Stimulated activated CD8-positive, alpha-beta memory T cell treated with anti-CD3 and anti-CD28 coated beads, Interleukin-12 subunit alpha, Interleukin-12 subunit beta, amount 100 ng/mL, for 1 hour (primary cell): ENCODE results near the gene PXMP2.

ENCODE experiments used
- DNase-seq: peaks from one replicate; pipeline ENCODE4 v3.0.0-alpha.2; 2020; ENCODE audit warnings: low read depth

The PXMP2 gene

DNA sequence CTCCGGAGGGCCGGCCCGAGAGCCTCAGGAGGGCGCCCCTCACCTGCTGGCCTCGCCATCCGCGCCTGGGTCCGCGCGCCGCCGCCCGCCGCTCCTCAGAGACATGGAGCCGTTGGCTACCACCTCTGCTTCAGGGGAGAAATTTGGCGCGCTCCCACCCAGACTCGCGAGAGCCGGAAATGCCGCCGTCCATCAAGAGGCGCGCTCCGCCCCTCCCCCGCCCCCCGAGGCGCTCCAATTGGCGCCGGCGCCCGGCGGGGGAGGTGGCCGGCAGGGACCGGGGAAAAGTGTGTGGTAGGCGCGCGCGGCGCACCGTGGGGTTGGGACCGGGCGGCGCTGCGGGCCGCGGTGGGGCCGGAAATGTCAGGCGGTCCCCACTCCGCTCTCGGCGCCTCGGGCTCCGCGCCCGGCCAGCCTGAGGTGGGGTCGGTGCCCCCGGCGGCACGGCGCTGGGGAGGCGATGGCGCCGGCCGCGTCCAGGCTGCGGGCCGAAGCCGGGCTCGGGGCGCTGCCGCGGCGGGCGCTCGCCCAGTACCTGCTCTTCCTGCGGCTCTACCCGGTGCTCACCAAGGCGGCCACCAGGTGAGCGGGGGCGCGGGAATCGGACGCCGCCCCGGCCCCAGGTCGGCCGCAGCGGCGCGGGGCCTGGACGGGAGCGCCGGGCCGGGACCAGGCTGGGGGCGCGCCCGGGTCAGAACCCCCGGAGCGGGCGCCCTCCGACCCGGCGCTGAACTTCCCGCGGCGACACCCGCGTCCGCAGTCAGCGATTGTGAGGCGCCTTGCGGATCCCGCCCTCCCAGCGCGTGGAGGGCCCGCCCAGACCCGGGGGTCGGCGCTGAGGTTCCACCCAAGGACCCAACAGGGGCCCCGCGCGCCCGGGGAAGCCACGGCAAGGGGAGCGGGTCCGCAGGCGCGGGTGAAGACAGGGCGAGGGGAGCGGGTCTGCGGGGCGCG lies at the start of gene PXMP2, which contains the start of gene POLE:
TSS of gene PXMP2 (plus strand) at position 377 of the 954 bp plus-strand sequence. CDS start at position 461, 84 bp downstream.
TSS of gene POLE (minus strand) at position 132 of the 954 bp plus-strand sequence. CDS start at position 105, 27 bp downstream.
- DNase-seq = peak; percentile 89

DNA sequence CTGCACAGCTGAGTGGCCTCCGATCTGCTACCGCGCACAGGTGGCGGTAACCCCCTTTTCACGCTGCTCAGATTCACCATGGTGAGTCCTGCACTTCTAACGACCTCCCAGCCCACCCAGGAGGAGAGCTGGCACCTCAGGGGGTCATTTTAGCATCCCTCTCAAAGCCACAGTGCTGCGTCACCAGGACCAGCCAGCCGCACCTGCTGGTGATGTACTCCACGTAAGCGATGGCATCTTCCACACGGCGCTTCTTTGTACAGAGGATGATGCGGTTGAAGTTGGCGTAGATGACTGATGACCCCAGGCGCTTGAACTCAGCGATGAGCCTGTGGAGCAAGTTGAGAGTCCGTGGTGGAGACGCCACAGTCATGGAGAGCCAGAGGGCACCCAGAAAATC lies 49.6 kb upstream of the PXMP2 start:
- DNase-seq = no peak

DNA sequence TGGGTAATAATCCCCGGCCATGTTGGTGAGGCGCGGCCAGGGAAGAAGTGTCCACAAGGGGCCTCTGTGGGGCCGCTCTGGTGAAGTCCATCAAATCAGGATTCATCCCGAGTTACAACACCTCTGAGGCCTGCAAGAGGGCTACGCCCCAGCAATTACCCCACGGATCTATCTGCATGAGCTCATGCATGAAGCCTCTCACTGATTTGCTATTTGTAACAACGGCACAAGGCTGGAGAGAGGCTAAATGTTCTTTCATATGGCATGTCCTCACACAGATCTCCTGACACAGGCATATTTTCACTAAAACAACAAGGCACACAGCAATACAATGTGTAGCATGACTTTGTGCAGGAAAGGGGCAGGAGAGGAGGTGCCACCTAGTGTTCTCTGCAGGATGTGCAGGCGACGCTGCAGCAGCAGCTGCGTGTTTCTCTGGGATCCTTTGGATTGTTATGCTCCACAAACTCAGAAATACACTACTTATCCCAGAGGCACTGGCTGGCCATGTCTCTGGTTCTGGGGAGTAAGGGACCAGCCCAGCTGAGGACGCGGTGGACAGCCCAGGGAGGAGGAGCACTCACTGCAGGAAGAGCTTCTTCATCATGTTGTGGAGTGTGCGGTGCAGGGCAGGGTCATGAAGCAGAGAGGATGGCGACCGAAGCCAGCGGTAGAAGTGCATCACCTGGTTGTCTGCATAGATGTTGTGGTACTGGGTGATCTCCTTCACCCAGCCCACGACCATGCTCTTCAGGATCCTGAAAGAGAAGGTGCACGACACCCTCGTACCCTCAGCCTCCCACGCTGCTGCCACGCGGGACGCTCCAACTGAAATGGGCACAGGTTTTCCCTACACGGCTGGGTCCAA lies 48.6 kb upstream of the PXMP2 start:
- no peak for DNase-seq

DNA sequence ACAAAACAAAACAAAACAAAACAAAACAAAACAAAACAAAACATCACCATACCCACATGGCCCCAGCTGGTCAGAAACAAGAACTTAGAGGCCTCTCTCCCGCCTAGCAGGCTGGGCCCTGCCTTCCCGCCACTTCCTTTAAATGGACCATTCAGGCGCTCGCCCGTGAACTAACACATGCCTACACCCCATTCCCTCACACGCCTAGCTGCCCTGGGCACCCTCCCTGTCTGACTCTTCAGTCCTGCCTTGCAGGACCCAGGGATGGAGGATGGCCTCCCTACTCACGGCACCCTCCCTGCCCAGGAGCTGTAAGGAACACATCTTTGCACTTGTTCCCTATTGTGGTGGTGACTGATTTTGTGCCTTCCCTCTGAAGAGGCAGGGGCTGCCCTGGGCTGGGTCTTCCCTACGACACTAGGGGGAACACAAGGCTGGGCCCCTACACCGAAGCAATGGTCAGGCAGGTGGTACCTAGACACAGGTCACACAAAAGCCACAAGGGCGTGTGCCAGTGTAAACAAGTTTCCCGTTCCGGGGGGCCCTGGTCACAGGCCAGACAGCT lies 47.3 kb upstream of the PXMP2 start:
- no peak for DNase-seq

DNA sequence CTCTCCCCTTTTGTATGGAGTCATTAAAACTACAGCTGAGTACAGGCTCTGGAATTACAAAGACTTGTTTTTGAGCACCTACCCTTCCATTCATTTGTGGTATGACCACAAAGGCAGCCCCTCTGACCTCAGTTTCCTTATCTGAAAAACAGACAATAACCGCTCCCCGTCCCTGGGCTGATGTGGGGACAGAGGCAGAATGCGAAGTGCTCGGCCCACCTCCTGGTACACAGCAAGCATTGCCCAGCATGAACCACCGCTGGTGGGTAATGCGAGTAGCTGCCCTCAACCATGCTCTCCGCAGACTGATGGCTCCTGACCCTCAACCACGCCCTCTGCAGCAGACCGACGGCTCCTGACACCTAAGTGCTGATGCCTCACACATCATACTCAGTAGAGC lies 46.5 kb upstream of the PXMP2 start:
- DNase-seq = no peak

DNA sequence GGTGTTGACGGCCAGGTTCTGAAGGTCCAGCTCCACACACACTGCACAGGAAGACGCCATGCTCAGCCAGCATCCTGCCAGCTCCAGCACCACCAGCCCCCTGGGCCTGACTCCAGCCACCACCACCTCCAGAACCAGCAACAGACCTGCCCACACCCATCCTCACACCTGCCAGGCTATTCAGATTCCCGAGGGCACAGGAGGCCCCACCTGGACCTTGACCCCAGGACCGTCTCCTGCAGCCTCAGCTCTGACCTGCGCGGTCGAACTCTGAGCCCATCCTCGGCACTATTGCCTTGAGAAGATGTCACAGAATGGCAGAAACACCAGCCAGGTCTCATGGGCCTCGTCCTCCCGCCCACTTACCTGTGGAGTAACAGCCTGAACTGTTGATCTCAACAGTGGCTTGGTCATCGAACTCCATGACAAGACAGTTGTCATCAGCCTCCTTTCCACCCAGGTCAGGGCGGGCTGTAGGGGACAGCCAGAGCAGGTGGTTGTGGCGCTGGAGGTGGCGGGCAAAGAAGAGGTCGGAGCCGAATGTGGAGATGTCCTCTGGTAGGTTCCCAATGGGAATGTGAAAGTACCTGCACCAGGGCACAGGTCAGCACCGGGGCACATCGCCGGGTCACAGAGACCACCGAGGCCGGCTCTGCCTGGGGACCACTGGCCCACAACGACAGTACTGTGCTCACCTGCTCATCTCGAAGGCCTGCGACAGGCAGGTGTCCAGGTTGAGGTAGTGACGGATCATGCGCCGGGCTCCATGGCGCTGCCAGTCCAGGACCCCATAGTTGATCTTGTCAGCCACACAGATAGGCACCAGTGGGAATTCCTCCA lies 45.4 kb upstream of the PXMP2 start:
- no peak for DNase-seq

DNA sequence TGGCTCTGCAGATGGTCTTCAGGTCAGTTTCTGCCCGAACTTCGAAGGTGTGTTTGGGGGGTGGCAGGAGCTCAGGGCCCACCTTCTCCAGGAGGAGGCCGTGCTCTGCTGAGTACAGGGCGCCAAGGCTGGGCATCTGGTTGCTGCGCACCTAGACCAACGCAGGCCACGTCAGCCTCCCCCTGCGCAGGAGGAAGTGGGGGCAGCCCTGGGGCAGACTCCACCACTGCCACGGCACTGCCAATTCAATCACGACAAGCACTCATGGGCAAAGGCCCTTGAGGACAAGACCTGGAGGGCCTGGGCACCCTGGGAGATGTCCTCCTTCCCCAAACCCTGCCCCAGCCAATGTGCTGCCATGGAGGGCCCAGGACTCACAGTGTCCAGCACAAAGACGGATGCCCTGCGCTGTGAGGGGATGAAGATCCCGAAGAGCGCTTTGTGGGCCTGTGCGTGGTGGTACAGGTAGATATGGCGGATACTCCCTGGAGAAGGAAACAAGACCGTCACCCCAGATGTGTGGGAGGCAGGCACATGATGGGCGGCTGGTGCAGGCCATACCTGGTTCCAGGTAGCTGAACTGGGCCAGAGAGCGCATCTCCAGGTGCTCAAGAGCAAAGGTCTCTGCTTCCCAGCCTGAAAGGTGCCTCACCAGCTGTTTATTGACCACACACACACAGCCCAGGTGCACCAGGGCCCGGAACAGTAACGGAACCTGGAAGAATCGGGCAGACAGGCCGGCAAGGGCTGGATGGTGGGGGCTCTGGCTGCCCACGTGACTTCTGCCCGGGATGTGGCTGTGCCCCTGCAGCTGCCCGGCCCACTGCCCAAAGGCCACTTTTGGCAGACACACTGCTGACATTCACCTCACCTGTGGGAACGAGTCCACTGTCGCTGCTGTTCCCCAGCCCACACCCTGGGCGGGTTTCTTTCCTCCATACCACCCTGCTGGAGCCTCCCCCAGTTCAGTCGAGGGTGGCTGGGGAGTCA lies 44.2 kb upstream of the PXMP2 start:
- no peak for DNase-seq

DNA sequence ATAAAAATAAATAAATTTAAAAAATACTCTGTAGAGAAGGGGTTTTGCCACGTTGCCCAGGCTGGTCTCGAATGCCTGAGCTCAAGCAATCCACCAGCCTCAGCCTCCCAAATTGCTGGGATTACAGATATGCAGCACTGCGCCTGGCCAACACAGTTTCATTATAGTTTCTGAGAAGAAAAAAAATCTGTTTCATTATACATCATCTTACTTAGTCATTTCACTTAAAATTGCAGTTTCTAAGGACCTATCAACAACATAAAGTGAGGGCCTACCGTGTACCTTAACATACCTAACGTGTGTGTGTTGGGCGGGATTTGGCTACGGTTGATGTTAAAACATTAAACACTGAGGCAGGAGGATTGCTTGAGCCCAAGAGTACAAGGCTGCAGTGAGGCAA lies 40.5 kb upstream of the PXMP2 start:
- no peak for DNase-seq

DNA sequence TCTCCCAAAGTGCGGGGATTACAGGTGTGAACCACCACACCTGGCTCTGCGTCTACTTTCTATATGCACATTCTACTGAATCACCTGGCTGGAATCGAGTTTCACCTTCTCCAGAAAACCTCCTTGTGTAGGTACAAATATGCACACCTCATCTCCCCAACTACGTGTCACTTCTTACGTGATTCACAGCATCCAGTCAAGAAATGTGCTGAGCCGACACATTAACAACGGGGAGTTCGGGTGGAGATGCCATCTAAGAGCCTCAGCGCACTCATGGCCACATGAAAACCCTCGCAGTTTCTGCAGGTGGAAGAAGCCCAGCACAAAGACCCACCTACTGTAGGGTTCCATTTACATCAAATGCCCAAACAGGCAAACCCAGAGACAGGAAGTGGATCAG lies 39.5 kb upstream of the PXMP2 start:
- no peak for DNase-seq

DNA sequence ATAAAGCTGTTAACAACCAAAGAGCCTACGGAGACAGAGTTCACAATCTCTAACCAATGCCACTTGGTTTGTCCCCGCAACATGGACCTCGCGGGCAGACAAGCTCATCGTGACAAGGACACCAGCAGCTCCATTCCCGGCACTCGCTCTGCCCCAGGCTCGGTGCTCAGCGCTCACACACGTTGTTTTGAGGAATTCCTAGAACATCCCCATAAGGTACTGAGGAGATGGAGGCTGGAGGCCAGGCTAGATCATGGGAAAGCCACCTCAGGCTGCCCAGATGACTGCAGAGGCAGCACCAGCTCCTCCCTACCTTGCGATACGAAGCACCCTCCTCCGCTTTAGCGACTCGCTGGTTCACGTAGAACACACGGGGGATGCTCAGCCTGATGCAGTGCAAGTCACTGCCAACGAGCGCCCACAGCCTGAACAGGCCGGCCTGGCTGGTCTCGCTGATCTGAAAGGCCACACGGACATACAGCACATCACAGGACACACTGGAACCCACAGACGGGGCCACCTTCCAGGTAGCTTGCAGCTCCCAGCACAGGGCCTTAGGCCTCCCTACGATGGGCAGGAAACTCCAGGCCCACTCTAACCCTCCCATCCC lies 38.7 kb upstream of the PXMP2 start:
- no peak for DNase-seq

DNA sequence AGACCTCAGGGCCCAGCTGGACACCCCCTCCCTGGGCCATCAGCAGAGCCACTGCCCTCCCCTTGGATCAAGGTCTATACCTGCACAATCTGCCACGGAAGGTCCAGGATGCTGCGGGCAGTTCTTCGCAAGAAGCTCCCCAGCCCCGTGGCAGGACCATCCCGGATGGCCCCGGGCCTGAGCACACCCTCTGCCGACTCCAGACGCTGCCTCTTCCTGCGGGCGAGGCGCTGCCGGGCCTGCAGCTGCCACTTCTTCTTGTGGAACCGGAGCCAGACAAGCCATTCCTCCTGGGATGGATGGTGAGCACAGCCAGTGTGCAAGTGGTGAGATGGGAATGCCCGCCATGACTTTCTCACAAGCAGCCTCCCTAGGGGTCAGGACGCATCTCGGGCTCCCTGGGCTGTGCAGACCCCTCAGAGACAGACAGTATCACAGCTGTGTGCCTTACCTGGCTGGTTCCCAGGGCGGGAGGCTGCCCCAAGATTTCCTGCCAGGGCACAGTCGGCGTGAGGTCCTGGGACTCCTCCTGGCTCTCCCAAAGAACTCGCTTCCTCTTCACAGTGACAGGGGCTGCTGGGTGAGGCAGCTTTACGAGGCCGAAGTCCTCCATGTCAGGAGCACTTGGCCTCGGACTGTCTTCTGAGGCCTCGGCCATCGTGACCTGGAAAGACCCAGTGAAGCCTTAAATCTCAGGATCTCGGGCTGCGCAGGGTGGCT lies 38.0 kb upstream of the PXMP2 start:
- DNase-seq = no peak

DNA sequence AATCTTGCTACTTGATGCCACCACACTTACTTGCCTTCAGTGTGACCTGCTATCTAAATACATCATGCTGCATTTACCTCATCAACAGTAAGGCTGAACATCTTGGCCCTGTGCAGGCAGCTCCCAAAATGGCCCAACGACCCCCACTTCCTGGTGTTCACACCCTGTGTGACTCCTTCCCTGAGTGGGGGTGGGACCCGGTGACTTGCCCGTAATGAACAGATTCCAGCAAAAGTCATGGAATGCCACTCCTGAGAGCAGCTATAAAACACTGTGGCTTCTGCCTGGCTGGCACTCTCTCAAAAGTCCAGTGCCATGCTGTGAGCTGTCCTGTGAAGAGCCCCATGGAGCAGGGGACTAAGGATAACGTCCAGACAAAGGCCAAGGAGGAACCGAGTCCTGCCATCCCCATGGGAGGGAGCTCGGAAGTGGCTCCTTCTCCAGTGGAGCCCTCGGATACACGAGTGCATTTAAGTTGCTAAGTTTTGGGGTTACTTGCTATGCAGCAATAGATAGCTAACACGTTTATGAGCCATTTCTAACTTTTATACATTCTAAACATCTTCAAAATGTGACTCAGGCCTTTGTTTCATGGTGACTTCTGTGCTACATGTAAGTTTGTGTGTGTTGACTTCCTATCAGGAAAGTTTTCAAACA lies 35.8 kb upstream of the PXMP2 start:
- no peak for DNase-seq

DNA sequence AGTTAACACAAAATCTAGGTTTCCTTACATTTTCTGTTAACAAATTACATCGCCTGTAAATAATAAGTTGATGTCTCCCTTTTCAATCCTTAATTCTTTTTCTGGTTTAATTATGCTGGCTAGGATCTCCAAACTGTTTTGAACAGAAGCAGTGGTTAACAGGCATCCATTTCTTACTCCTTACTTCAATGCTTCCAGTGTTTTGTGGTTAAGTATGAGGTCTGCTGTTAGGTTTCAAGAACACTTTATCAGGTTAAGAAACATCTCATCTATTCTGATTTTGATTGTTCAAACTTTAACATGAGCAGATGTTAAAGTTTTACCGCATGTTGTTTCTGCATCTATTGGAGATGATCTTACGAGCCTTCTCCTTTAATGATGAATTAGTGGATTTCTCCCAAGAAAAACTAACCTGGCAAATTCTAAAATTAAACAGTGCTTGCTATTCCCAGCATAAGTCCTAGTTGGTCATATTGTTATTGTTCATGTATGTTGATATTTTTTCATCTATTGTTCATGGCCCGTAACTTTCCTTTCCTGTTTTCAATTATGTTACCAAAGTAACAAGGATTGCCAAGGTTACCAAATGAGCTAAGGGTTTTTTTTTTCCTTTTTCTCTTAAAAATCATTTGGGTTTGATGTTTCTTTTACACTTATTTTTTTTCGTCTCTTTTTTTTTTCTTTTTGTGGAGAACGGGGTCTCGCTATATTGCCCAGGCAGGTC lies 33.7 kb upstream of the PXMP2 start:
- DNase-seq = no peak

DNA sequence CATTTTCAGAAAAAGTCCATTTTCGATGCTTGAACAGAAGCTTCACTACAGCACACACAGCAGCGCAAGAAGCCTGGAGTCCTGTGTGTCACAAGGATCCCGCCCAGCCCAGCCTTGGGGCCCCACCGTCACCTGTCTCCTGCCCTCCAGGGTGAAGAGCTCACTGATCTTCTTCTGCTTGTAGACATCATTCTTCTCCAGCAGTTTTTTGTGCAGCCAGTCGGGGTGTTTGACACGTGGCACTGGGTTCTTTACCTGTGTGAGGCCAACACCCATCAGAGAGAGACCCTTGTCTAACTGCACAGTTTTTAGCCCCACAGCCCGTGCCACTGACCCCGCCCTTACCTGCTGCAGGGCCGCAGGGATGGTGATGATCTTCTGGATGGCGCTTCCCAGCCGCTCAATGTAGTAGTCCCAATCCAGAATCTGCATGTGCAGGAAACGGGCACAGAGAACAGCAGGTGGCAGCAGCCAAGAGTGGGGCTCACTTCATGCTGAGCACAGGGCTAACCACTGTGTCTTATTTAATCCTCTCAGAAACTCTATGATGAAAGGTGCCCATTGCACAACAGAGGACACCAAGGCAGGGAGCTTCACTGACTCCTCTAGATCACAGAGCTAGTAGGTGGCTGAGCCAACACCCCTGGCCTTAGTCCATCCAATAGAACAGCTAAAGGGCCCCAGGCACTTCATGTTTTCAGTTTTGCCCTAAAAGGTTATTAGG lies 30.2 kb upstream of the PXMP2 start:
- DNase-seq = no peak

DNA sequence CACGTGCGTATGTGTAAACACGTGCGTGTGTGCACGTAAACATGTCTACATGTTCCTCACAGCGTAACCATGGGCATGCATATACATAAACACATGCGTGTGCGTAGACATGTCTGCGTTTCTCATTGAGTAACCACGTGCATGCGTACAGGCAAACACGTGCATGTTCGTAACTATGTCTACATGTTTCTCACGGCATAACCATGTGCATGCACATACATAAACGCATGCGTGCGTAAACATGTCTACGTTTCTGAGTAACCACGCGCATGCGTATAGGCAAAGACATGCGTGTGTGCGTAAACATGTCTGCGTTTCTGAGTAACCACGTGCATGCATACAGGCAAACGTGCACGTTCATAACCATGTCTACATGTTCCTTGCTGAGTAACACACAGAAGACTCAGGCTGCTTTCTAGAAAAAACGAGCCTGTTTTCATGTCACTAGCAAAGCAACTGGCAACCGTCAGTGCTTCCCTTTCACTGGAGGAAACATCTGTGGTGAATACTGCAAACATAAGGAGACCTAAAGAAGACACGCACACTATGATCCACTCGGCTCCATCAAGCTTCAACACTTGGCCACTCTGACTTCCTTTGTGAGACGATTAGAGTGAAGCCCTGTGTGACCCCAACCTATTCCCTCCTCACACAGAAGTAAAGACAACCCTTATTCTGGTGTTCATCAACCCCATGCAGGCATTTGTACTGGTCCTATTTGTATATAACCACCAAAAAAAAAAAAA lies 29.1 kb upstream of the PXMP2 start:
- no peak for DNase-seq

DNA sequence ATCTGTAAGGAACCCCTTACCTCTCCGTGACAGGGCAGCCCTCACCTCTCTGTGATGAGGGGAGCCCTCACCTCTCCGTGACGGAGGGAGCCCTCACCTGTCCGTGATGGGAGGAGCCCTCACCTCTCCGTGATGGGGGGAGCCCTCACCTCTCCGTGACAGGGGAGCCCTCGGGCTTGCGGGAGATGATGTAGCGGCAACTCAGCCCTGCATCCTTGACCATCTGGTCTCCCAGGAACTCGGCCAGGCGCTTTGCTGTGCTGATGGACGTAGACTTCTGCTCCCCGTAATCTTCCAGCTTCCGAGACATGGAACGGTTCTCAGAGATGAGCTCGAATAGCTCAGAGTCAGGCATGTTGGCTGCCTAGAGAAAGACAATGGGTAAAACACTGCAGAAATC lies 28.2 kb upstream of the PXMP2 start:
- DNase-seq = no peak

DNA sequence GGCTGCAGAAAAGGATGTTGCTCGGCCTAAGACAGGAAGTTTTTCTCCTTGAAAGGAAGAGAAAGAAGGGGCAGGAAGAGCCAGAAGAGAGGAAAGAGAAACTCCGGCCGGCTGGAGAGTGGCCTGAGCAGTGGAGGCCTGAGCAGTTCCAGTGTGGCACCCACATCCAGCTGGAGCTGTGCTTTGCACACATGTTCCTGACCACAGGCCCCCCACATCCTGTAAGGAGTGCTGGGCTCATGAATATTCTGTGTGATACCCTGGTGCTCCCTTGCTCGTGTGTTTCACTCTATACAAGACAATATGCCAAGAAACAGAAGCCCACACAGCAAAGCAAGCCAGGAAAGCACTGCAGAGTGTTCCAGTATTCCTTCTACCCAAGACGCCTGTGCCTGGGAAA lies 27.3 kb upstream of the PXMP2 start:
- DNase-seq = no peak
